Stimulated activated CD8-positive, alpha-beta memory T cell treated with anti-CD3 and anti-CD28 coated beads, Interleukin-7, amount 100 ng/mL, for 1 hour (primary cell): Measurements from ENCODE around the gene NATD1.
"Not testable (repeated sequence)": the region's sequence is repeated elsewhere in the genome, so short reads cannot be mapped to it uniquely, and the experiment has no call there.

ENCODE experiments used
- DNase-seq, 2 donors: peaks; one replicate each; pipeline ENCODE4 v3.0.0-alpha.2; 2020; ENCODE audit warnings: low read depth in 2 of 2

Gene NATD1

GRCh38 chr17:21192414-21192813, 60.8 kb downstream of the NATD1 start:
- not testable (repeated sequence) for DNase-seq

DNA sequence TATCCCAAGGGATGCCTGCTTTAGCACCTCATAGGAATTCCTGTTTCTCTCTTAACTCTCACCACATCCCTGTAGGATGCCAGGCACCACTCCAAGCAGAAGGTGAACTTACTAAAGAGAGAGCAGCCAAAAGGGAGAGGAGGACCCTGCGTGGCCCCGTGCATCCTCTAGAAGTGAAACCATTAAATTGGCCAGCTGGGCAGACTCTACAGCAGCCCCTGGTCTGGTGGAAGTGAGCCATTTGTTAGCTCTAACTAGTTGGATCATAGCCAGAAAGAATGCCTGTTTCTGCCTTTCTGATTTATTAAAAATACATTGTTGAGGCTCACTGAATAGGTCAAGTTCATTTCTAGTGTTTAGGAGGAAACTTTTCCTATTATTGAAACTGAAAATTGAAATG, 61.5 kb downstream of the NATD1 start:
- DNase-seq: no peak

GRCh38 chr17:21190078-21190477, 63.1 kb downstream of the NATD1 start:
- DNase-seq: no peak

DNA sequence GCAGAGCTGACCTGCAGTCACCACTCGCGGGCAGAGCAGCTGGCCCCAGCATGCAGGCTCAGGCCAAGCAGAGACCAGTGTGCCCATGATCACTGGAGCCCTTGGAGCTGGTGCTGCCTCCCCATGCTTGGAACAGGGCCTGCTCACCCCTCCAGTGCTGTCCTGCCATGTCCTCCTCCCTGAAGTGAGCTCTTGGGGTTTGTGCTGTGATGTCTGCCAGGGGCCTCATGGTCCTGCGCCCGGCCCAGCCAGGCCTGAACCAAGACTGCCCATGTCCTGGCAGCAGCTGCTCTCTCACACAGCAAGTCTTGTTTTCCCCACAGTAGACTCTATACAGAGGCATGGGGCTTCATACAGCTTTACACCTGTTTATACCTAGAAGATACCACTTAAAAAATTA, 63.8 kb downstream of the NATD1 start:
- no peak for DNase-seq
